Thymus (tissue), 11 donors: Measurements from ENCODE around the gene SUGP1. TPM values are rescaled to one million over a fixed set of nuclear protein-coding genes. Genes with fewer than 3 reads are reported as not detected.

Experiments used
- DNase-seq, 9 donors: peaks; one replicate each; pipeline ENCODE4 v3.0.0-alpha.2; 2013; ENCODE audit warnings: low spot score in 9 of 9, low read depth in 6 of 9, missing footprints in 1 of 9
- H3K27ac ChIP-seq, 2 donors: one replicate each; pipeline ENCODE4 v1.5.1; 2013; ENCODE audit warnings: control low read depth in 1 of 2, low read depth in 1 of 2, low read length in 1 of 2, mild to moderate bottlenecking in 1 of 2, moderate library complexity in 1 of 2
- H3K27me3 ChIP-seq, 2 donors: one replicate each; pipeline ENCODE4 v1.5.1; 2013; ENCODE audit warnings: low read length in 1 of 2; ENCODE audit not compliant: control insufficient read depth in 2 of 2, insufficient read depth in 1 of 2
- H3K36me3 ChIP-seq, 2 donors: one replicate each; pipeline ENCODE4 v1.5.1; 2013; ENCODE audit warnings: low read length in 1 of 2, mild to moderate bottlenecking in 1 of 2, moderate library complexity in 1 of 2; ENCODE audit not compliant: control insufficient read depth in 2 of 2, insufficient read depth in 2 of 2
- H3K4me1 ChIP-seq, 2 donors: one replicate each; pipeline ENCODE4 v1.5.1; 2013; ENCODE audit warnings: low read length in 2 of 2; ENCODE audit not compliant: control insufficient read depth in 2 of 2, insufficient read depth in 2 of 2
- H3K4me3 ChIP-seq, 2 donors: one replicate each; pipeline ENCODE4 v1.5.1; 2013; ENCODE audit warnings: low read length in 2 of 2, control low read depth in 1 of 2, mild to moderate bottlenecking in 1 of 2
- H3K9me3 ChIP-seq, 2 donors: one replicate each; pipeline ENCODE4 v1.5.1; 2013; ENCODE audit warnings: low read length in 1 of 2, mild to moderate bottlenecking in 1 of 2; ENCODE audit not compliant: control insufficient read depth in 2 of 2, insufficient read depth in 1 of 2
- WGBS: extraction: QIAGEN DNeasy Blood & Tissue Kit; methylation state at CpG from one replicate; pipeline ENCODE4 v1.1.7; 2013; 5-methylcytosine and 5-hydroxymethylcytosine counted together
- polyA plus RNA-seq: library from polyadenylated mRNA; stranded (reverse); fragments of 200-250 nt; gene quantifications from one replicate; pipeline ENCODE4 v1.2.3, GENCODE V29; 2013
- total RNA-seq: library from RNA; stranded (reverse); fragments of 120-200 nt; gene quantifications from one replicate; pipeline ENCODE4 v1.2.4, GENCODE V29; 2013
- donor health status: healthy.

The SUGP1 gene
- total and polyA plus RNA-seq, 2 donors, result 31.8 to 62.7 TPM

DNA sequence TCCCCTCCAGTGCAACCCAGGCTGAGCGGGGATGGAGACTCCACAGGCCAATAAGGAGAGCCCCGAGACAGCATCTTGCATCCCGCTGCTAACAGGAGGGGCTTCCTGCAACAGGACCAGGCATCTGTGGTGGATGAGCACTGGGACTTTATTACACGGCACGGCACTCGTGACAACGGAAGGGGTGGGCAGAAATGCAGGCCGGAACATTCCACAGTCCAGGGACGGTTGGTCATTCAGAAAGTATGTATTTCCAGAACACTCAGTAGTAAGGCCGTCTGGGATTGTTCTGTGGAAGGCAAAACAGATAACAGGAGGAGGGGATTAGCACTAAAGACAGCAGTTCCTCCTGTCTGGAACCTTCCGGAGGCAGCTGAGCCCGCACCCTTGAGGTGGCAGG lies 43.9 kb downstream of the SUGP1 start:
- peaks cover 18 to 36% of the 10 kb centered on the region in 2 donors for H3K27me3 ChIP-seq
- WGBS, result 97% methylated on average over 12 of the region's 12 CpGs
- no peak overlapping the region for H3K4me3 ChIP-seq
- no peaks in the 10 kb centered on the region for H3K9me3 ChIP-seq
- H3K27ac ChIP-seq, result no peak overlapping the region
- H3K4me1 ChIP-seq, result no peaks in the 10 kb centered on the region
- no peak for DNase-seq
- H3K36me3 ChIP-seq, result peaks cover 55 to 64% of the 10 kb centered on the region in 2 donors

DNA sequence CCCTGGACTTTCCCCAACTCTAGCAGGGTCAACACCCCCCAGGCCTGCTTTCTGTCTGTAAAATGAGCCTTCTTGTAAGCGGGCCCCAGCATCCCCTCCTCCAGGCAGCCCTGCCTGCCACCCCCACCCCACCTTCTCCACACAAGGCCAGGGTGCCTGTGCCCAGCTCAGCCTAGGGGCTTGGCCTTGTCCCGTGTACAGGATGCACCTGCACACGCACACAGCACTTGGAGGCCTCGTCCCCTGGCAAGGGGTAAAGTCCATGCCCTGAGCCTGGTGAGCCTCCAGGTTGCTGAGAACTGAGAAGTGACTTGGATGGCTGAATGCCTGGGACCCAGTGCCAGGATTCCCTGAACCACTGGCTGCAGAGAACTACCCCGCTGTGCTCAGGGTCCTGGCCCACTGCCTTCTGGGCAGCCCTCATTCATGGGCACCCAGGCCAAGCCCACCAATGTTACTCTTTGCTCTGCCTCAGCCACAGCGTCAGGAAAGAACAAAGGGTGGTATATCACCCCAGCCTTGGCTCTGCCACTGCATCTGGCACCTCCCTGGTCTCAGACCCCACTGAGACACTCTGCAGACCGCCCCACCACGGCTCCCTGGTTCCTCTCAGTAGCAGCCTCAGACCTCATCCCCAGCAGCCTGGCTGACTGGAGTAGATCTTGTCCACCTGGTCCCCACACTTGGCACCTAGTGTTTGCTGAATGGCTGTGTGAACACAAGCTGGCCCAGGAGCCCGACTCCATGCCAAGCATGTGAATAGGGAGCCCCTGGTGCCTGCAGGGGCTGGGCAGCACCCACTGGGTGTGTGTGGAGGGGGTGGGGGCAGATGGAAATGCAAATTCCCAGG lies 45.4 kb downstream of the SUGP1 start:
- no peak overlapping the region for H3K27ac ChIP-seq
- no peak overlapping the region for H3K4me3 ChIP-seq
- DNase-seq, result no peak
- WGBS, result 65% methylated on average over 9 of the region's 9 CpGs
- peaks cover 41 to 50% of the 10 kb centered on the region in 2 donors for H3K36me3 ChIP-seq
- peaks cover 18 to 48% of the 10 kb centered on the region in 2 donors for H3K27me3 ChIP-seq
- H3K9me3 ChIP-seq, result no peaks in the 10 kb centered on the region
- no peaks in the 10 kb centered on the region for H3K4me1 ChIP-seq

DNA sequence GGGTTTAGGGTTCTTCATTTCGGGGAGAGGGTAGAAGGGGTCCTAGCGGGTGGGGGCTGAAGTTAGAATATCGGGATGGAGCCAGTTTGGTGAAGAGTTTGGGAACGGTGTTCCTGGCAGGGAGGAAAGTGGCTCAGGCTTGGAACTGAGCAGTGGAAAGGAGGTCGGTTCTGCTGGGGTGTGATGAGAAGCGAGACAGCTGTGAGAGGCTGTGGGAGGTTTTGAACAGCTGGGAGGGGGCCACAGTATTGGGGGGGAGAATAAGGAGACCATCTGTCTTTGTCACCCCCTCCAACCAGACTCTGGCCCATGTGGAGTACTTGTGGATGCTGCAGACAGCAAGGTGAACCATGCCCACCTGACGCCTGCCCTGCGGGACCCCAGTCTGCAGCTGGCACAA lies 46.2 kb downstream of the SUGP1 start:
- Histone ChIP-seq H3K27ac (no peak overlapping the region), H3K27me3 (peaks cover 18 to 50% of the 10 kb centered on the region in 2 donors), H3K4me1 (no peaks in the 10 kb centered on the region), H3K9me3 (no peaks in the 10 kb centered on the region), H3K4me3 (no peak overlapping the region), H3K36me3 (peaks cover 33 to 42% of the 10 kb centered on the region in 2 donors)
- no peak for DNase-seq
- WGBS, result 94% methylated on average over 8 of the region's 8 CpGs

DNA sequence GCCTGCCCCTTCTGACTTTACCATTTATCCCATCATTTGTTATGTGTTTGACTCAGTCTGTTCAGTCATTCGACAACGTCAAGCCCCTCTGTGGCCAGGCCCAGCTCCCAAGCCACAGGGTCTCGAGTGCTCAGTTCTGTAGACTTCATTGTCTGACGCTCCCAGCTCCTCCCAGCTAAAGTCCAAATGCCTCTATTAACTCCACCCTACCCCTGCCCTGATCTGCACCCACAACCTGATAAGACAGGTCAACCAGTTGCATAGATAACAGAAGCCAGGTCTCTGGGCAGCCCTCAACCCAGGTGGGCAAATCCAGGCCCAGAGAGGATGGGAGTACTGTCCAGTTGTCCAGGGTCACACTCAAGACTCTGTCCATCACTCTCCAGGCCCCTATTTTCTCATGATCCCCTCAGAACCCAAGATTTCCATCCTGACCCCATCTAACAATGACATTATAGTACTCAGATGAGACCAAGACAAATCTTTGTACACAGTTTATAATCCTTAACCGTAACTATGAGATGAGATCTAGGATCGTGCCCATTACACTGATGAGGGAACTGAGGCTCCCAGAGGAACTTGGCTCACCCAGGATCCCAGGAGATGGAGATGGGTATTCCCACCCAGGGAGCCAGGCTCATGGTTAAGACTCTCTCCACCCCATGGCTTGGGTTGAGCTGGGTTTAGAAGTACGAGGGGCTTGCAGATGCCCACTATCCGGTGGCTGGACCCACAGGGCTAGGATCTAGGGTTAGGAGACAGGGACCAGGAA lies 48.3 kb downstream of the SUGP1 start:
- DNase-seq, result no peak
- Histone ChIP-seq H3K36me3 (peaks cover 14 to 21% of the 10 kb centered on the region in 2 donors), H3K9me3 (no peaks in the 10 kb centered on the region), H3K4me3 (no peak overlapping the region), H3K4me1 (no peaks in the 10 kb centered on the region), H3K27me3 (peaks cover 18 to 50% of the 10 kb centered on the region in 2 donors), H3K27ac (no peak overlapping the region)
- WGBS, result 96% methylated on average over 8 of the region's 8 CpGs

DNA sequence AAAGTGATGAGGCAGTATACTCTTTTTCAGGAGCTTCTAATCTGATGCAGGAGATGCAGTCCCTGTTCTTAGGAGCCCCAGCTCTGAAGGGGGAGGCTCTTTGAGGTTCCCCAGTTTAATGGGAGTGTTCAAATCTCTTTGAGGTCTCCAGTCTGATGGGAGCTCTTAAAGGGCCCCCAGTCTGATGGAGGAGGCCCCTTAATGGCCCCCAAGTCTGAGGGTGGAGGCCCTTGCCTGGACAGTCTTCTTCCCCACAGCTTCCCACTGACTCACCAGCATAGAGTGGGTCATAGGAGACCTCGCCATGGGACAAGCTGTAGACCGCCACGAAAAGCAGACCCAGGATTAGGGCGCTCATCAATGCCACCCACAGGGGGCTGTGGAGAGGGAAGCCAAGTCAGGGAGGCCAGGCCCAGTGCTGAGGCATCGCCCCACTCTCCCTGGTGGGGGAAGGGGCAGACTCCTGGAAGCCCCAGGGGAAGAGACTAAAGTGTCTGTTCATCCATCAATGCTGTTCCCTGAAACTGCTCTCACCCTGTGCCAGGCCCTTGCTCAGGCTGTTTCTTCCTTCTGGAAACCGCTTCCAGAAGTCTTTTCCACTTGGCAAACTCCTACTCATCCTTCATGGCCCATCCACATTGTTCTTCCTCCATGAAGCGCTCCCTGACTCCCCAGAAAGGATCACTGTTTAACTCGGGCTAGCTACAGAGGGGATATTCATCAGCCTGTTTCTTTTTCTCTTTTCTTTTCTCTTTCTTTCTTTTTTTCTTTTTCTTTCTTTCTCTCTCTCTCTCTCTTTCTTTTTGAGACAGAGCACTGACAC lies 49.3 kb downstream of the SUGP1 start:
- peaks cover 18 to 50% of the 10 kb centered on the region in 2 donors for H3K27me3 ChIP-seq
- H3K36me3 ChIP-seq, result peaks cover 6 to 10% of the 10 kb centered on the region in 2 donors
- H3K4me1 ChIP-seq, result no peaks in the 10 kb centered on the region
- 97% methylated on average over 8 of the region's 8 CpGs for WGBS
- H3K27ac ChIP-seq, result no peak overlapping the region
- no peak overlapping the region for H3K4me3 ChIP-seq
- no peaks in the 10 kb centered on the region for H3K9me3 ChIP-seq
- no peak for DNase-seq

DNA sequence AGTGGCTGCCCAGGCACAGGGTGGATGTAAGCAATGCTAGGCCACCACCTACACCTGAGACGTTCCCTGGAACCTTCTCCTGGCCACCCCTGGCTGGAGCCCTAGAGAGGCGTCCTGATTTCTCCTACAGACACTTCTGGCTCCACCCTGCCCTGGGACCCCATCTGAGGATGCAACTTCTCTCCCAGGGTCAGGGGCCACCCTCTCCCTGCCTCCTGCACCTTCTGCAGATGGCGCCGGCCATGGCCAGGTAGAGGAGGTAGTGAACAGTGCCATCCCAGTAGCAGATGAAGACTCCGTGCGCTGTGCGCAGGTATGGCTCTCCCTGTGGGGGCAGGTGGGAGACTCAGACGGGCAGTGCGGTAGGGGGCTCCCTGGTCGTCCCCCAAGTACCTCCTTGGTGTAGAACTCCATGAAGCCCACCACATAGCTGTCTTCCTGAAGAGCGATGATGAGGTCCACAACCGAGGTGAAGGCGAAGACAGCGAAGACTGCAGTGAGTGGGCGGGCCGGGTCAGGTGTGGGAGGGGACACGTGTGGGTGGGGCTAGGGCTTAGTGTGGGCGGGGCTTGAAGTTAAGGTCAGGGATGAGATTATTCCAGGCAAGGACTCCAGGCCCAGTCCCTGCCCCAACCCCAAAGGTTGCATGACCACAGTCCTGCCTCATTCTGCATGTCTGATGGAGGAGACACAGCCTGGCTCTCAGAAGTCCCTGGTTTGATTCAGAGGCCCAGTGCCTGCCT lies 50.2 kb downstream of the SUGP1 start:
- Histone ChIP-seq H3K9me3 (no peaks in the 10 kb centered on the region), H3K27ac (no peak overlapping the region), H3K4me3 (no peak overlapping the region), H3K27me3 (peaks cover 18 to 51% of the 10 kb centered on the region in 2 donors), H3K4me1 (no peaks in the 10 kb centered on the region), H3K36me3 (peaks cover 0 to 2% of the 10 kb centered on the region in 2 donors)
- 85% methylated on average over 18 of the region's 18 CpGs for WGBS
- no peak for DNase-seq

DNA sequence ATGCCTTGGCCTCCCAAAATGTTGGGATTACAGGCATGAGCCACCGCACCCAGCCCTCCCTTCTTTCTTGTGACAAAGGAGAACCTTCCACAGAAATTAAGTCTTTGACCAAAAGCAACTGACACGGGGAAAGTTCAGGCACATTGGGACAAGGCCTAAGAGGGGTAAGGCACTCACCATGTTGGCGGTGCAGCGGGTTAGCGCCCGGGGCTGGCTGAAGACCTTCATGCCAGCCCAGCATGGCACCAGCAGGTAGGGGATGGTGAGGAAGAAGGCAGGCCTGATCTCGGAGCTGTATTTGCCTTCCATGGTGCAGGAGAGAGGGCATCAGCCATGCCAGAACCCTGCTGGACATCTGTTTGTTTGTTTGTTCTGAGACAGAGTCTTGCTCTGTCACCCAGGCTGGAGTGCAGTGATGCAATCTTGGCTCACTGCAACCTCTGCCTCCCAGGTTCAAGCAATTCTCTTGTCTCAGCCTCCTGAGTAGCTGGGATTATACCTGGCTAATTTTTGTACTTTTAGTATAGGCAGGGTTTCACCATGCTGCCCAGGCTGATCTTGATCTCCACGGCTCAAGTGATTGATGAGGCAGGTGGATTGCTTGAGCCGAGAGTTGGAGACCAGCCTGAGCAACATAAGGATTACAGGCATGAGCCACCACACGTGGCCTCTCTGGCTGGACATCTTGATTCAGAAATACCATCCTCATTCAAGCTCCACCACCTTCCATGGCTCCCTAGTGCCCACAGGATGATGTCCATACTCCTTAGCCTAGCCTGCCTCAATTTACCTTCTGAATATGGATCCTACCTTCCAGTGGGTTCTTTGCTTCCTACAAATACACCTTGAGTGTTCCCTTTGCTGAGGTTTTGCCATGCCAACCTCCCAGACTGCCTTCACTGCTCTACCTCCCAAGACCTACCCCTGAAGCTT lies 51.6 kb downstream of the SUGP1 start:
- Histone ChIP-seq H3K4me3 (no peak overlapping the region), H3K9me3 (no peaks in the 10 kb centered on the region), H3K27me3 (peaks cover 22 to 49% of the 10 kb centered on the region in 2 donors), H3K27ac (no peak overlapping the region), H3K36me3 (no peaks in the 10 kb centered on the region), H3K4me1 (no peaks in the 10 kb centered on the region)
- WGBS, result 88% methylated on average over 10 of the region's 10 CpGs
- no peak for DNase-seq

DNA sequence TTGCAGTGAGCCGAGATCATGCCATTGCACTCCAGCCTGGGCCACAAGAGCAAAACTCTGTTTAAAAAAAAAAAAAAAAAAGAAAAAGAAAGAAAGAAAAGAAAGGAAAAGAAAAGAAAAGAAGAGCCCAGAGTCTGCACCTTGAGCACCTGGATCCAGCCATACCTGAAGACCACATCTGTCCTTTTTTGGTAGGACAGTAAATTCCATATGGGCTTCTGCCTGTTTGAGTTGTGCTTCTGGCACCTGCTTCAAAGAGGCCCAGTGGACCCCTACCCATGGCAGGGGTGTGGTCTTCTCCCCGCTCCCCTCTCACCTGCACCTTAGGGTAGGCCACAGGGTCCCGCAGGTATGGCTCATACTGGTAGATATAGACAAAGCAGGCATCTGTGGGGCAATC lies 53.0 kb downstream of the SUGP1 start:
- no peak overlapping the region for H3K27ac ChIP-seq
- no peak overlapping the region for H3K4me3 ChIP-seq
- H3K36me3 ChIP-seq, result no peaks in the 10 kb centered on the region
- DNase-seq, result no peak
- H3K27me3 ChIP-seq, result peaks cover 15 to 49% of the 10 kb centered on the region in 2 donors
- WGBS, result 92% methylated on average over 3 of the region's 3 CpGs
- H3K4me1 ChIP-seq, result no peaks in the 10 kb centered on the region
- H3K9me3 ChIP-seq, result no peaks in the 10 kb centered on the region
